SW 1271 (cell line): ENCODE data around the gene EOMES.
"Not testable (repeated sequence)": the region's sequence is repeated elsewhere in the genome, so short reads cannot be mapped to it uniquely, and the experiment has no call there.

Experiments
- DNase-seq, 2 experiments: peaks; one replicate each; lab custom pipeline; 2025; lab: John Stamatoyannopoulos, UW

The EOMES gene

DNA sequence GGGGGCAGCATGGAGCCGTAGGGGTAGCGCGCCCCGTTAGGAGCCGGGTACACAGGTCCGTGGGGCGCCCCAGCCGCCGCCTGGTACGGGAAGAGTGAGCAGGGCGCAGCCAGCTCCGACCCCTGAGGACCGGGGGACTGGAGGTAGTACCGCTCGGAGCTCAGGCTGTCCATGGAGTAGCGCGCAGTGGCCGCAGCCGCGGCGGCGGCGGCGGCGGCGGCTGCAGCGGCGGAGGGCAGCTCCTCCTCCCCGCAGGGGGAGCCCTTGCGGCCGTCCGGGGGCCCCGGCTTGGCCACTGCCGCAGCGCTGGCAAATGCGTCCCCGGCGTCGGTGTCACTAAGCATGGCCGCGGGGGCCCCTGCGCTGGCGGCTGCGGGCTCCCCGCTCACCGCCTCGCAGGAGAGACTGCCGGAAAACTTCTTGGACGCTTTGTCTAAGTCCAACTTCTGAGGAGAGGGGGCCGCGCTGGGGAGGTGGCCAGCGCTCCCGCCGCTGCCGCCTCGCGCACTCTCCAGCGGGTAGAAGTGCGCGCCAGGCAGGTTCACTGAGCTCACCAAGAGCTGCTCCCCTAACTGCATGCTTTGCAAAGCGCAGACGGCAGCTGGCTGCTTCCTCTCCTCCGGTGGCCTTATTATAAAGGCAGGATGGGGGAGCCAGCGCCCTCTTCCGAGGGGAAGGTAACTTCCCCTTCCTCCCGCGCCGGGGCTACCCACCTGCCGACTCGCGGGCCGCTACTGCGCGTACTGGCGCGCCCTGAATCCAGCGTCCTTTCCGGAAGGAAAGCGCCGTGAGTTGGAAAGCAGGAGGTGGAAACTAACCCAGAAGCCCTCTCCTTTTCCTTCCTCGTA, at the start of gene EOMES:
Gene EOMES, minus strand, starts transcription at position 607 of the 848 bp plus-strand sequence. Its CDS starts 29 bp downstream, at position 578.
- peak; percentile 73 to 84 for DNase-seq

DNA sequence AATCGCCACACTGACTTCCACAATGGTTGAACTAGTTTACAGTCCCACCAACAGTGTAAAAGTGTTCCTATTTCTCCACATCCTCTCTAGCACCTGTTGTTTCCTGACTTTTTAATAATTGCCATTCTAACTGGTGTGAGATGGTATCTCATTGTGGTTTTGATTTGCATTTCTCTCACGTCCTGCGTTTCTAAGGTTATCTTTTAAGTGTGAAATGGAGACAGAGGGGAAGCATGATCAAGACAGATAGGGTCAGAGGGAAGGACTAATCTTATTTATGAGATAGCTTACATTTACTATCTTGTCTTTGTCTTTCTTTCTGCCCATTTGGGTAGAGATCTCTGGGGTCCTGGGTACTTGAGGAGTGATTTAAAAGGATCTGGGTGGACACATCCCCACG, 48.3 kb upstream of the EOMES start:
- not testable (repeated sequence) for DNase-seq

DNA sequence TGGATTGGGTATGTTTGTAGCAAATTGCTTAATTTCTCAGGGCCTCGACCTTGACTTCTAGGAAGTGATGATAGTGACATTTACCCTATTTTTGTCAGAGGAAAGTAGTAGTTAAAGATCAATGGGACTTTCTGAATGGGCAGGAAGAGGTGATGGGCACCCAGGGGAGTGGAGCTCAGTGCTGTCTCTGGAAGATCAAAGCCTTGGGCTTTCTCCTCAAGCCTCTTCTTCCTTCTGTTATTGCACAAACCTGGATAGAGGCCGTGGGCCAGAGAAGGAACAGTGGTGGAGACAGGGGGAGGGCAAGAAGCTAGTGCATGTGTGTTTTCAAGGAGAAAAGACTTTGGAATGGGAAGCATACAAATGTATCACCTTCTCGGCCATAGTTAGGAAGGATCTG, 44.9 kb upstream of the EOMES start:
- DNase-seq, result no peak

DNA sequence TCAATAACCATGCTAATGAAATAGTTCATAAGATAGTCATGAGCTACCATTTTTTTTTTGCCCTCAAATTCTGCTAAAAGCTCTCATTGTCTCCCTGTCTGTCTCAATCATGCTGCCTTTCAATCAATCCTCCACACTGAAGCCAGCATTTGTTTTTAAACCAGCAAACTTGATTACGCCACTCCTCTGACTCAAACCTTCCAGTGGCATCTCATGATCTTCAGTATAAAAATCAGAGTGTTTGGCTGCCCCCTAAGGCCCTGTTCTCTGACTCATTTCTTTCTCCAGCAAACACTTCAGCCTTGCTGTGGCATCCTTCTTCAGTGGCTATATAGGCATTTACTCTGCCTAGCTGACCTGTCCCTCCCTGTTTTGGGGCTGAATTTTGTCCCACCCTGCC, 36.0 kb upstream of the EOMES start:
- DNase-seq, result peak; percentile 44 to 62

DNA sequence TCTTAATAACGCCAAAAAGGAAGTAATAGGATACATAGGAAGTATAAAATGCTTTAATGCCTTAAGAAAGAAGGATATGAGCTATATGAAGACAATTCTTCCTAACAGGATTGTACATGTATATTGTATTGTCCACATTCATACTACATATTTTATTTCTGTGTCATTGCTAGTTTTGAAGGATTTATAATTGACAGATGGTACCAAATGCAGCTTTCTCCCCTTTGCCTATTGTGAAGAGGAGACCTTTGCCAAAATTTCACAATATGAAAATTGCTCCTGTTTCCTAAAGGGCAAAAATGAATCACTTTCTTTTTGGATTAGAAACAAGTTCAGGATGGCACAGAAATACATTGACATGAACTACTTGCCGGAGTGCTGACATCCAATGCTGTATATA, 34.8 kb upstream of the EOMES start:
- no peak for DNase-seq

DNA sequence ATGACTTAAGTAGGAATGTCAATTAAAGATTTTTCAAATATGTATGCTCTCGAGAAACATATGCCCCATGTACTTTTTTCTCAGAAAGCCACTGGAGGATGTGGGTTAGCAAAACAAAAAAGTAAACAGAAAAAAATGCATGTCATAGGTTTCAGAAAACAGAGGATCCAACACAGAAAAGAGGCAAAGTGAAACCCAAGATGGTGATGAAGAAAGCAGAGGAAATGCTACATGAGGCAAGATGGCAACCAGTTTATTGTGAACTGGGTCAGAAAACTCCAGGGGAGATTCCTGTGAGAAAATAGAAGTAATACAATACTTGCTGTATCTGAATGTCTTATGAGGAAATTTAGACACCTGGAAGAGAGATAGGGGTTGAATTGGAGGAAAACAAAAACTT, 30.8 kb upstream of the EOMES start:
- DNase-seq, result no peak

DNA sequence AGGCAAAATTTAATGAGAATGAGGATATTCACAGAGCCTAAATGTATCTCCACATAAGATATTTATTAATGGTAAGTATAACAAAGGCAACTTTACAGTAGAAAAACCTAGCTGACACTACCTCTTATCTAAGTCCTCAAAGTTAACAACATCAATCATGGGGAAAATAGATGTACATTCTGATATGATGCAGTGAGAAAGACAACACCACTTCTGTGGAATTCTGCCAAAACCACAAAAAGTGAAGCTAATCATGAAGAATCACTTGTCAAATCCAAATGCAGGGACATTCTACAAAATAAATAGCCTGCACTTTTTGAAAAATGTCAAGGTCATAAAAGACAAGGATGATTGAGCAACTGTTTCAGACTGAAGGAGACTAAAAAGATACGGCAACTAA, 27.5 kb upstream of the EOMES start:
- no peak for DNase-seq

DNA sequence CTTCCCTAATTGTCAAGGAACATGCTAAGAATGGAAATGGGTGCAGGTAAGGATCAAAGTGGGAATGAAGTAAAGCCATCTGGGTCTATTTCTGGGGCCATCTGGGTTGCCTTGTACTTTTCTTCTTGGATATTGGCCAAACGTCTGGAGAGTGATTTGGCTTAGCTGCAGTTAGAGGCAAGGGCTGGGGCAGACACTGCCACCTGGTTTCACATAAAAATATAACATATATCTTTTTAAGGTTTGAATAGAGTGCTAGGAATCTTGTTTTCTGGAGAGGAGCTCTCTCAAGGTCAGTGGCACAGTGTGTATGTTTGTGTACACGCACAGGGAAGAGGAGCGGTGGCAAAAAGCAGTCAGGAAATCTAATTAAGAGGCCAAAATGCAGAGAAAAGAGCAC, 24.7 kb upstream of the EOMES start:
- no peak for DNase-seq

DNA sequence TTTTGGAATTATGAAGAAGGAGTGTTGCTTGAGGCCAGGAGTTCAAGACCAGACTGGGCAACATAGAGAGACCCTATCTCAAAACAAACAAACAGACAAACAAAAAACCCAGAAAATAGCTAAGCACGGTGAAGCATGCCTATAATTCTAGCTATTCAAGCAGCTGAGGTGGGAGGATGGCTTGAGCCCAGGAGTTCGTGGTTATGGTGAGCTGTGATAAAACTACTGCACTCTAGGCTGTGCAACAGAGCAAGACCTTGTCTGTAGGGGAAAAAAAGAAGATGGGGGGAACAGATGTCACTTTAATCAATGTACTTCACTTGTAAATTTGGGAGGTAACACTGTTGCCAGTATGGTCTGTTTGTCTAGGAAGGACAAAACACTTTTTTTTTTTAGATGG, 18.7 kb upstream of the EOMES start:
- DNase-seq, result no peak

DNA sequence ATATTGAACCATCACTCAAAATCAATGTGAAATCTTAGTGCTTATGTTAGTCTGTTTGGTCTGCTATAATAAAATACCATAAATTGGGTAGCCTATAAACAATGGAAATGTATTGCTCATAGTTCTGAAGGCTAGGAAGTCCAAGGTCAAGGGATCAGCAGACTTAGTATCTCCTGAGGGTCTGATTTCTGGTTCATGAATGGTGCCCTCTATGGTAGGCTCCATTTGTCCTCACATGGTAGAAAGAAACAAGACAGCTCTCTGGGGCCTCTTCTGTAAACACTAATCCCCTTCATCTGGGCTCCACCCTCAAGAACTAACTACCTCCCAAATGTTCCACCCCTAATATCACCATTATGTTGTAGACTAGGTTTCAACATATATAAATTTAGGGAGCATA, 15.0 kb upstream of the EOMES start:
- no peak for DNase-seq

DNA sequence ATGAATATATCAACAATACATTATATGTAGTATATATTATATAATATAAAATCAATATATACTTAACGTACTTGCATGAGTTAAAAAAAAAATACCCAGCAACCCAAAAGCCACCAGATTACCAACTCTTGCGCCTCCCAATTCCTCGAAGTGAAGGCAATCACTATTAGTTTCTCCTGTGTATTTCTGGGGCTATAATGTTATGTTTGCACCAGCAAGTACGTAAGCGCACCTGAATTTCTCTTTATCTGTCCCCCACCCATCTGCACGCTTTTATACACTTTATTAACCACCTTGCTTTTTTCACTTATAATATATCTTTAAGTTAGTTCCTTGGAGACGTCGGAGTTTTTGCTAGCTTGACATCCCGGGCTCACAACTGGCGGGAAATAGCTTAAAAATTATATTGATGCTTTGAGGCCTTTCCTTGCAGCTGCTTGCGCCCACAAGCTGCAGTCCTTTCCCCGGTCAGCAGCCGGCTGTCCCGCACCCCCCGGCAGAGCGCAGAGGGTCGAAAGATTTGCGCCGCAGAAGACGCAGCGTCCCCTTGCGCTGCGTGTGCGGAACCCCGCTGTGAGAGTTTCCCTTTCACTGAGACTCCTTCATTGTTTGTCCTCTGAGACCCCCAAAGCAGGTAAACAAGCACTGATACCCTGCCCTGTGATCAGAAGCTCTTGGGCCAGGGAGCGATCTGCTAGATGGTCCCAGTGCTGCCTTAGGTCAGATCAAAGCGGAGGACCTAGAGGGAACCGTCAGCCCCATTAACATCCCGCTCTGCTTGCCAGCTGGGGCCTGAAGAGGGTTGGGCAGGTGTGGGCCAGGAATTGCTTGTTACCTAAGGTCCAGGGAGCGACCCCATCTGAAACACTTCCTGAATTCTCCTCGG, 8.9 kb upstream of the EOMES start:
- no peak for DNase-seq

DNA sequence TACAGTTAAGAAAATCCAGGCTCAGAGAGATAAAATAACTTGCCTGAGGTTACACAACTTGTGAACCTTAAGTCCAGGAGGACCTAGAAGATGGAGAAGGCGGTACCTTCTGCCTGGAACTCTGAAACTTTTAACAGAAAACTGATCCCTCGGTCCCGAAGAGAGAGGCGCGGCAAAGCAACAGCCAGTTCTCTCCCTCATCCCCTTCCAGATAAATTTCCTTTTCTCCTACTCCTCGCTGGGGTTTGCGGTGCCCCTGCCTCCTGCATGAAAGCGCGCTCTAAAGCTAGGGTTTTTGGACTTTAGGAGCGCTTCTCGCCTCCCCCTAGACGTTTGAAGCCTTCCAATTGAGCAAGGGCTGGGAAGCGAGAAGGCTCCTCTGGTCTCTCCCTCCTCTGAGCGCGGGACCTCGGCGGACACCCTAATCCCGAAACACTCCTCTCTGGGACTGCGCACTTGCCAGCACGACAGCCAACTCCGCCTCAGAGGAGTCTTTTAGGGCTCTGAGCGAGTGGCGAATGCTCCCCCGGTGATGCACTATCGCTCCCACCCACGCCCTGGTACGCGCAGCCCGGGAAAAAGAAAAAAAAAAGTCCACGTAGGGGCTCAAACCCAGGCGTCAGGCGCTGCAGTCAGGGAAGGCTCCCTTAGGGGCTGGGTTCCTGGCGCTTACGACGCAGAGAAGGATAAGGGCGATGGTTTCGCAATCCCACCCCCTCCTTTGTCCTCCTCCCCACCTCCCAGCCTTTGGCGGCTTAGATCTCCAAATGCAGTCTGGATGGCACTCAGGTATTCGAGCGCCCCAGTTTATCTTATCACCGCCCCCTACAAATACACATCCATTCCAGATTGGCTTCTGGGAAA, 7.9 kb upstream of the EOMES start:
- no peak for DNase-seq

DNA sequence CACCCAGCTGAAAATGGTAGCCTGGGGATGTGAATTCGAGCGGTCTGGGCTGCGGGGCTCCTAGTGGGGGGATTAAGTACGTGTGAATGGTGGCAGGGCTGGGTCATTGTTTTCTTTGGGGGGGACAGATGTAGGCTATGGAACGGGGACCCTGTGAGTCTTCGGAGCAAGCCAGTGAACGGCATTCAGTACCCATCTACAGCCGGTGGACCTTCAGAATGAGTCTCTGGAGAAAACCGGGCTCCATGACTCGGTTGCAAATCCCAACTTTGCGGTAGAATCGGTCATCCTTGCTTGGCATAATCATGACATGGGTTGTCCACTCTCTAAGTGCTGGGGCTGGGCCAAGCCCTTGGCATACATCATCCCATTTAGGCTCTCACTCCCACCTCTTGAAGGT, 7.2 kb upstream of the EOMES start:
- no peak for DNase-seq

DNA sequence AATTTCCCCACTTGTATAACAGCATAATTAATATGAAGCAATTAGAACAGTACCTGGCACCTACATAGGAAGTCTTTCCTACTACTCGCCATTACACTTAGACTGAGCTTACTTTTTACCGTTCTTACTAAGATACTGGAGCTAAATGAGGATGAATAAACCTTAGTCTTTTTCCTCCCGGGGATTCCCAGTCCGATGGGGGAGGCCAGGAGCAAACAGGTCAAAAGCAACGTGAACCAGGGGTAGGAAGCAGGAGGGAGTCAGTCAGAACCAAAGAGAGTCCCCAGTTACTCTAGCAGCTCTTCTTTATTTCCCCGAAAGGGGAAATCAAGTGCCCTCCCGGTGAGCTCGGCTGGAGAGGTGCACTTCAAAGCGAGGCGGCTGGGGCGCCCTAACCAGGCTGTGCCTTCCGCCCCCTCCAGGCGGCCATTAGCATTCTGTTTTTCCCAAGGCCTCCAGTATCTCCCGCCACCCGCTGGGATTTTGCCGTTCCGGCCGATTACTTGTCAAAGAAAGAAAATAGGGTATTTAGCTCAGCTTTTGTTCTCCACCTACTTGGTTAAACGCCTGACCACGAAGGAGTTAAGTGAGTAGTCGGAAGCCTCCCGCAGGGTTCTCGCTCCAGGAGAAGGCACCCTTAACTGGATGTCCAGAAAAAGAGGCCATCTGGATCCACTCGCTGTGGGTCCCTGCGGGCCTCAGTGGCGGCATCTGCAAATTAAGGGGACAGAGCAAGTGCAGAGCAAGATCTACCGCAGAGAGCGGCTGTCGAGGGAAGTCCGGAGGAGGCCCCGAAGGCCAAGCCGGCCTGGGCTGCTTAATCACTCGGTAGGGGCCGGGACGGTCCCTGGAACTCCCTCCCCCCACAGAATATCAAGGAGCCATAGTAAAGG, 6.3 kb upstream of the EOMES start:
- DNase-seq, result no peak

DNA sequence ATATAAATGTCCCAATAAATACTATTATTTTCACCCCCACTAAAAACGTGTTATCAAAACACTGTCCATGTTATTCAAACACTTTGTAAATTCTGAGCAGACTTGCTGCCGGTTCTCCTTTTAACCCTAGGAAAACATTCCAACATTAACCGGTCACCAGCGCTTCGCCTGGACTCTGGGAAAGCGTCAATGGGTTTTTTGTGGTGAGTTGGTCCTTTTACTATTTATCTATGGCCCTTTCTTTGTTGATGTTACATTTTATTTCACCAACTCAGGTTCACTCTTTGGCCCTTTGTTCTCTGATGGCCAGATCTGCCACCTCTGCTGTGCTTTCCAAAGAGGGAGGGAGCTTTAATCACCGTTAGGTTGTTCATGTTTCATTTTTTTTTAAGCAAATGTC, 4.1 kb upstream of the EOMES start:
- DNase-seq, result no peak

DNA sequence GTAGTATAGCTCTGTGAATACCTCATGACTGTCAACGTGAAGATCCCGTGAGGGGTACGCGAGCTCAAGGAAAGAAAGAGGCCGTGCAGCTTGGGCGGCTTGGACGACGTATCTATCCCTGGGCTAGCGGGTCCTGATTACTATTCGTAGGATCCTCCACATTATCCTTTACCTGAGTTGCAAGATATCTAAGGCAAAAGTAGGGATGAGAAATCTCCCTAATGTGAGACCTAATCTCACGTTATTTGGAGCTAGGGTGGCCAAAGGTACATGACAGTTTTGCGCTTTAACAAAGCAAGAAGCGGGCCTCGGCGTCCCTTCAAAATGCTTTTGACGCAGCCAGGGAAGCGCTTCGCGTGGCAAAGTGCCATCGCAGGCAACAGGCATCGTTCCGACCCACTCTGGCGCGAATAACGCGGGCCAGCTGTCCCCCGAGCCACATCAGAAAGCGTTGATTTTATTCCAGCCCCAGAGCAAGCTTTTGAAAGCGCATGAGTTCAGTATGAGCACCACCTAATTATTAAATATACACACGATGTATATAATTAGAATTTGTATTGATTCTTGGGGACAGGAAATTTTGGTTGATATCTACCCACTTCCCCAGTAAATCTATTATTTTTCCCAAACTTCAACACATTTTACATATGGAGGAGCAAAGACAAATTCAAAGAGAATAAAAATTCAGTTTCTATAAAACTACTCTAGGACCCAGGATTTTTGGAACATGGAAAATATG, 2.5 kb upstream of the EOMES start:
- DNase-seq, result no peak

DNA sequence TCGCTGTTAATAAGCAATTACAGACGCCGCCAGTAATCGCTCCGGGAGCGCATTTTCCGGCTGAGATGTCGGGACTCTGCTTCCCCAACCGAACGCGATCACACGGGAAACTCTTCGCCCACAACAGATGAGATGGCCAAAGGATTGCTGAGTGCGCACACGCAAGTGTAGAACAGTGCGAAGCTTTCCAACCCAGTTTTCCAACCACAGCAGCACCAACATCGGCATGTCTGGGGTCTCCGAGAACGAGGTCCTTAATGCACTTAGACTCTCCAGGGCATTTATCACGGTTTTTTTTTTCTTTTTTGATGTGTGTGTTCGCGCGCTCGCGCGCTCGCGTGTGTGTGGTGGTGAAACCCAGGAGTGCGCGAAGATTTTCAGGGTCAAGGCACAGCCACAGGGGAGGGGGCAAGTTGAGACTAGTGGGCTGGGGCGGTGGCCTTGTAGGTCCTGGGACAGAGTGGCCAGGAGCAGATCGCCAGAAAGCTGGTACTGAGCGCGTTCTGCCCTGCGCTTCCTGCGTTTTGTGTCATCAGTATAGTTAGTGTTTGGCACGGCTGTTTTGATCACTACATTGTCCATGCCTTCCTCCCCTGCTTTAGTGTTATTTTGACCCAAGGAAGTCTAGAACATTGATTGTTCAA, 1.8 kb upstream of the EOMES start:
- no peak for DNase-seq

DNA sequence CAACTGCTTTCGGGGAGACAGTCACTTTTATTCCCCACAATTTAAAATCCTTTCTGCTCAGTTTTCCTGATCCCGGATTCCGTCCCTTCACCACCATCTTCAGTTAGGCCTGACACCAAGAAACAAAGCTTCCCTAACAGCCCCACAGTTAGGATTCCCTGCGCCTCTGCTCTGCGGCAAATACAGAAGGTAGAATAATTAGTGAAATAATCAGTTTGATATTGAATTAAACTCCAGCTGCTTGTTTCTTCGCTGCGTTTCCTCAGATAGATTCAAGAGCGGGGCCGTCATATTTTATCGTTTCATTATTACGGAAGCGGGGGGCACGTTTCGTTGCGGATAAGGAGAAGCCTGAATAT, 1.3 kb upstream of the EOMES start:
- no peak for DNase-seq

DNA sequence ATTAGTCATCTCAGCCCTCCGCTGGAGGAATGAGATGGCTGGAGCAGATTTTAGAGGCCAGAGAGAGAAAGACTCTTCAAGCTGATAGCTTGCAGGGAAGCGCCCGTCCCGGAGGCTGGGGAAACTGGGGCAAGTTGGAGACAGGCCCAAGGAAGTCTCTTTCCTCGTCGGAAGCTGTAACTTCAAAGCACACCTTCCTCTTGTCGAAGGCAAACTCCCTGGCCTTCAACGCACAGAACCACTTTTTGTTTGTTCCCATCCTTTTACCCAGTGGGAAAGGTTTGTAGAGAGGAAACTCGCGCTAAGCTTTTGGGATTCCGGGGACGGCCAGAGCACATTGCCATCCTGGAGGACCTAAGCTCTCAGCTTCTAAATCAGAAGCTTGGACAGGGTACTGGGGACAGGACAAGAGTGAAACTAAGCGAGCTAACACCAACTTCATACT, 900 bp upstream of the EOMES start:
- no peak for DNase-seq
